Pancreas (tissue), 10 donors: Measurements from ENCODE around the gene CDH12. TPM values are rescaled to one million over a fixed set of nuclear protein-coding genes. Genes with fewer than 3 reads are reported as not detected.
A peak's percentile ranks its signal among the peaks of the same experiment; 100 is the strongest.

Experiments used
- ATAC-seq, 4 donors: fragments of 200-7000 bp; cut with Tn5 transposase; one replicate each; pipeline versions ENCODE4 v1.8.0 to v1.9.1; 2020; ENCODE audit warnings: mild to moderate bottlenecking in 4 of 4, moderate library complexity in 4 of 4
- DNase-seq, 6 donors: peaks; one replicate each; pipeline ENCODE4 v3.0.0-alpha.2; 2020
- FAIRE-seq: peaks from 2 replicates; lab custom pipeline; 2012; peaks lifted over from hg19 to GRCh38; lab: Jason Lieb, UNC
- H3K27ac ChIP-seq, 4 donors: fragments of 200-600 bp; sonication (generic); 1 replicate in 3 of 4; 2 replicates in 1 of 4; pipeline versions ENCODE4 v1.5.0 to v1.8.0; 2020
- H3K27me3 ChIP-seq, 4 donors: fragments of 200-600 bp; one replicate each; pipeline ENCODE4 v1.8.0; 2021
- H3K36me3 ChIP-seq, 3 donors: fragments of 200-600 bp; sonication (generic) in 1 of 3; one replicate each; pipeline versions ENCODE4 v1.5.0 to v1.8.0; 2020 to 2021
- H3K4me1 ChIP-seq, 3 donors: fragments of 200-600 bp; one replicate each; pipeline ENCODE4 v1.8.0; 2021
- H3K4me3 ChIP-seq, 4 donors: fragments of 200-600 bp; sonication (generic) in 2 of 4; one replicate each; pipeline versions ENCODE4 v1.5.0 to v1.8.0; 2020 to 2021
- H3K9me3 ChIP-seq, 4 donors: fragments of 200-600 bp; one replicate each; pipeline ENCODE4 v1.8.0; 2021
- CTCF ChIP-seq, 4 donors: fragments of 200-600 bp; sonication (generic) in 3 of 4; IDR thresholded peaks; one replicate each; pipeline versions ENCODE4 v1.5.0 to v1.8.0; 2021; ENCODE audit warnings: antibody characterized with exemption in 4 of 4
- WGBS, 2 donors: extraction: QIAGEN DNeasy Blood & Tissue Kit; methylation state at CpG; one replicate each; pipeline ENCODE4 v1.1.7; 2013; 5-methylcytosine and 5-hydroxymethylcytosine counted together
- intact Hi-C, 3 donors: fragments of 100-400 bp; cut with DNase I; formaldehyde crosslinking; loops; one replicate each; pipeline versions ENCODE4 v1.11.1 to v1.14.2; 2022
- polyA plus RNA-seq, 2 donors: library from polyadenylated mRNA; stranded (reverse); fragments of 200-250 nt; gene quantifications; one replicate each; pipeline ENCODE4 v1.2.3, GENCODE V29; 2013
- total RNA-seq, 6 donors: library from RNA; stranded (reverse); fragmentation: NEBNext Ultra II Directional in 4 of 6; extraction: Animal tissue kit (Norgen Biotek cat#: 25700) in 4 of 6; gene quantifications; one replicate each; pipeline versions ENCODE4 v1.2.1 to v1.2.4, GENCODE V29; 2021 to 2023
- donor health status: healthy with polysubstance abuse.
- donor health status: DM: no; HTN: no; CAD: no; lungs with moderate emphysema.
- donor health status: DM: no; HTN: no; CAD: no.
- donor health status: control.
- donor health status: control.
- donor health status: Bipolar disorder and iron deficiency.
- donor health status: DM: yes; HTN: yes; CAD: no.
- donor health status: DM: no; HTN: no; CAD: no.
- donor health status: DM: no; HTN: no; CAD: no.
- donor health status: DM: yes; HTN: yes; CAD: no.

CDH12 gene
- total and polyA plus RNA-seq, 8 donors, result 0.12 to 0.31 (median 0.17) TPM; not detected in 4

GRCh38 chr5:22391956-22392355 lies 461.2 kb downstream of the CDH12 start:
- DNase-seq, result no peak
- H3K4me3 ChIP-seq, result no peak overlapping the region
- H3K27me3 ChIP-seq, result no peaks in the 10 kb centered on the region
- intact Hi-C loops, result no loop called here
- ATAC-seq, result no peak
- H3K36me3 ChIP-seq, result no peaks in the 10 kb centered on the region
- no peak for FAIRE-seq
- no peak overlapping the region for H3K27ac ChIP-seq
- H3K9me3 ChIP-seq, result no peaks in the 10 kb centered on the region
- no peak for TF ChIP-seq CTCF (IDR thresholded peaks at IDR 0.05)
- H3K4me1 ChIP-seq, result no peaks in the 10 kb centered on the region
- 37 to 43% methylated on average over 3 of the region's 3 CpGs for WGBS, 2 donors

DNA sequence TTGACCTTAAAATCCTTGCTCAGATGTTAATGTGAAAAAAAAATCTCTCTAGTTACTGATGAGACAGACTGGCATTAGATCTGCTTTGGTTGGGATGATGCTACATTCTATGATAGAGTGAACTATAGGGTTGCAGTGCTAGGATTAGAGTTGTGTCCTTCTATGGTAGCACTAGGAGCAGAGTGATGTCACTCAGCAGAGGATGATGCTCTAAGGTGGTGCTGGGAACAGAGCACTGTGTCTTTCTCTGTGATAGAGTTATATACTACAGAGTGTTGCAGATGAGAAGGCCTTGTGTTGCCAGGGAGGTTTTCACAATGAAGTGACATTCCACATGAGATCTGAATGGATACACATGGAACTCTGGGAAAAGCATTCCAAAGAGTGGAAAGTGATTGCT lies 462.3 kb downstream of the CDH12 start:
- DNase-seq, result no peak
- Histone ChIP-seq H3K27me3 (no peaks in the 10 kb centered on the region), H3K36me3 (no peaks in the 10 kb centered on the region), H3K4me3 (no peak overlapping the region), H3K4me1 (no peaks in the 10 kb centered on the region), H3K9me3 (no peaks in the 10 kb centered on the region), H3K27ac (no peak overlapping the region)
- no peak for FAIRE-seq
- intact Hi-C loops, result no loop called here
- no peak for TF ChIP-seq CTCF (IDR thresholded peaks at IDR 0.05)
- ATAC-seq, result no peak

- intact Hi-C loops, result no loop called here
- Histone ChIP-seq H3K27ac (no peak overlapping the region), H3K4me1 (no peaks in the 10 kb centered on the region), H3K4me3 (no peak overlapping the region), H3K9me3 (no peaks in the 10 kb centered on the region), H3K36me3 (no peaks in the 10 kb centered on the region), H3K27me3 (no peaks in the 10 kb centered on the region)
- 41 to 52% methylated on average over 1 of the region's 1 CpG for WGBS, 2 donors
- ATAC-seq (no peak), DNase-seq (peak in 1 of 6 donors; percentile 54), FAIRE-seq (no peak)
- no peak for TF ChIP-seq CTCF (IDR thresholded peaks at IDR 0.05)
These were observed 480.1 kb downstream of the CDH12 start for GRCh38 chr5:22372826-22373660.

DNA sequence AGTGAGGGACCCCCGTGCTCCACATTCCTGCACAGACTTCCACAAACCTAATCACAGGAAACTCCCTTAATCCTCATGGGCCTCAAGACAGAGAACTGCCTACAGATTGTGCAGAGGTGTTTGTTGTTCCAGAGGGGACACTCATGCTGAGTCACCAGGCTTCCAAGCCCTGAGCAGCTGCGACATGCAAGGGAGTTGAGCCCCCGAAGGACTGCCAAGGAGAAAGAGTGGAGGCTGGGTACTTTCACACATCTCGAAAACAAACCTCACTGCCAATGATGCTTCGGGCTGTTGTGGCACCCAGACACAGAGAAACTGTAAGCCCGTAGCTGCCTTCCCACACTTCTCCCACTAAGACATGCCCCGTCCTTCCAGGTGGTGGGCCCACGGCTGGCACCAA lies 480.8 kb downstream of the CDH12 start:
- no peaks in the 10 kb centered on the region for H3K36me3 ChIP-seq
- WGBS, 2 donors, result 50 to 68% methylated on average over 8 of the region's 8 CpGs
- H3K9me3 ChIP-seq, result no peaks in the 10 kb centered on the region
- H3K27ac ChIP-seq, result no peak overlapping the region
- no peaks in the 10 kb centered on the region for H3K27me3 ChIP-seq
- no peak for ATAC-seq
- no peak overlapping the region for H3K4me3 ChIP-seq
- no peak for DNase-seq
- intact Hi-C loops, result no loop called here
- TF ChIP-seq CTCF (IDR thresholded peaks at IDR 0.05), result no peak
- FAIRE-seq, result no peak
- no peaks in the 10 kb centered on the region for H3K4me1 ChIP-seq

DNA sequence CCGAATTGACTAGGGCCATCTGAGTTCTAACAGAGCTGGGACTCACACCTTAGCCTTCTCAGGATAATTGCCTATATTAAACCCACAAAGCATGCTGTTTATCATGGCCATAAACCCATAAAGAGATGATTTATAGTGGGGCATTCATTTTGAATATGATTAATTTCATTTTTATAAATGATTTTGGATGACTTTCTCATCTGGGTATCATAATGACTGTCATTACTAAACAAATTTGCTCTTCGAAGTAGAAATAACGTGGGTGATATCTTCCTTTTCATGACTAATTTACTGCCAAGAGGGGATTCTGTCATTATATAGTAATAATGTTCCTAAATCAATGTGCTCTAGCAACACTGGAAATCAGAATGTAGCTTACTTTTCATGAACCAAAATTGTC lies 498.2 kb downstream of the CDH12 start:
- no peaks in the 10 kb centered on the region for H3K4me1 ChIP-seq
- 30% methylated on average over 3 of the region's 3 CpGs for WGBS, 2 donors
- FAIRE-seq, result no peak
- no peaks in the 10 kb centered on the region for H3K27me3 ChIP-seq
- DNase-seq, result no peak
- TF ChIP-seq CTCF (IDR thresholded peaks at IDR 0.05), result no peak
- H3K27ac ChIP-seq, result no peak overlapping the region
- ATAC-seq, result no peak
- H3K36me3 ChIP-seq, result no peaks in the 10 kb centered on the region
- intact Hi-C loops, result no loop called here
- H3K9me3 ChIP-seq, result no peaks in the 10 kb centered on the region
- no peak overlapping the region for H3K4me3 ChIP-seq
